NCI-H2196 (cell line): ENCODE measurements around the gene MRPL42.
"Not testable (repeated sequence)": the region's sequence is repeated elsewhere in the genome, so short reads cannot be mapped to it uniquely, and the experiment has no call there.

Source experiments
- DNase-seq: peaks from one replicate; lab custom pipeline; 2025; ENCODE audit not compliant: unreplicated experiment; lab: John Stamatoyannopoulos, UW

The MRPL42 gene

GRCh38 chr12:93467351-93468007, at the start of gene MRPL42:
Gene MRPL42 (plus strand): TSS chr12:93467514. CDS start chr12:93469286, 1,772 bp downstream.
- DNase-seq, result peak; percentile 92

- no peak for DNase-seq
Measured at GRCh38 chr12:93417967-93418480, 49.3 kb upstream of the MRPL42 start.

- DNase-seq, result peak; percentile 45
Measured at GRCh38 chr12:93419388-93420034, 47.8 kb upstream of the MRPL42 start.

- DNase-seq, result no peak
Measured at GRCh38 chr12:93422050-93422449, 45.3 kb upstream of the MRPL42 start.

GRCh38 chr12:93425736-93426411, 41.4 kb upstream of the MRPL42 start:
- no peak for DNase-seq

- no peak for DNase-seq
Measured at GRCh38 chr12:93426412-93426805, 40.9 kb upstream of the MRPL42 start.

- no peak for DNase-seq
Measured at GRCh38 chr12:93427779-93428564, 39.3 kb upstream of the MRPL42 start.

GRCh38 chr12:93429448-93429847, 37.9 kb upstream of the MRPL42 start:
- DNase-seq, result no peak

GRCh38 chr12:93429852-93430251, 37.5 kb upstream of the MRPL42 start:
- DNase-seq, result no peak

- no peak for DNase-seq
Measured at GRCh38 chr12:93430280-93430679, 37.0 kb upstream of the MRPL42 start.

- not testable (repeated sequence) for DNase-seq
Measured at GRCh38 chr12:93432031-93432430, 35.3 kb upstream of the MRPL42 start.

- DNase-seq, result no peak
Measured at GRCh38 chr12:93434256-93434865, 33.0 kb upstream of the MRPL42 start.

GRCh38 chr12:93438266-93439050, 28.9 kb upstream of the MRPL42 start:
- no peak for DNase-seq

GRCh38 chr12:93440043-93440835, 27.1 kb upstream of the MRPL42 start:
- no peak for DNase-seq

- DNase-seq, result no peak
Measured at GRCh38 chr12:93441081-93441616, 26.2 kb upstream of the MRPL42 start.

GRCh38 chr12:93441617-93442410, 25.5 kb upstream of the MRPL42 start, which contains the start of gene UBE2N:
Gene UBE2N (minus strand): TSS chr12:93441947. CDS start chr12:93441884, 63 bp downstream.
- DNase-seq, result peak; percentile 95

GRCh38 chr12:93442411-93443340, 24.6 kb upstream of the MRPL42 start:
- DNase-seq, result no peak
